Motor neuron (in vitro differentiated cells): ENCODE measurements around the gene PSG1. TPM values are rescaled to one million over a fixed set of nuclear protein-coding genes. Genes with fewer than 3 reads are reported as not detected.
A peak's percentile ranks its signal among the peaks of the same experiment; 100 is the strongest.
"Not testable (repeated sequence)": the region's sequence is repeated elsewhere in the genome, so short reads cannot be mapped to it uniquely, and the experiment has no call there.

ENCODE experiments used
- ATAC-seq, 8 experiments: fragments of 200-7000 bp; cut with Tn5 transposase; replicated peaks in 6 of 8; 2 replicates each; pipeline ENCODE4 v1.8.0; 2021; ENCODE audit warnings: mild to moderate bottlenecking in 8 of 8, moderate library complexity in 8 of 8
- H3K27ac ChIP-seq, 2 donors: fragments of 250-450 bp; sonication (Bioruptor Pico); 2 replicates each; pipeline ENCODE4 v1.9.0; 2021; ENCODE audit warnings: antibody characterized with exemption in 2 of 2, mild to moderate bottlenecking in 2 of 2, moderate library complexity in 1 of 2
- H3K4me1 ChIP-seq, 2 donors: fragments of 250-450 bp; sonication (Bioruptor Pico); replicated peaks in 1 of 2; 2 replicates each; pipeline ENCODE4 v1.6.1; 2021; ENCODE audit warnings: antibody characterized with exemption in 2 of 2, mild to moderate bottlenecking in 2 of 2, moderate library complexity in 1 of 2
- H3K4me3 ChIP-seq, 5 donors: fragments of 250-450 bp; sonication (Bioruptor Pico); 2 replicates each; pipeline ENCODE4 v1.9.0; 2021; ENCODE audit warnings: antibody characterized with exemption in 5 of 5, mild to moderate bottlenecking in 5 of 5, moderate library complexity in 4 of 5
- WGBS, 10 experiments: fragments of 450-650 bp; shearing (Covaris generic); methylation state at CpG; one replicate each; pipeline ENCODE4 v1.0.0; 2022; 5-methylcytosine and 5-hydroxymethylcytosine counted together
- in situ Hi-C, 9 experiments: fragments of 400-800 bp; cut with MboI; loops; one replicate each; pipeline ENCODE4 v1.15.0; 2021; ENCODE audit warnings: low sequenced_read_pairs in 9 of 9, low pct_unique_long_range_greater_than_20kb in 2 of 9; ENCODE audit not compliant: unreplicated experiment in 9 of 9
- total RNA-seq, 8 experiments: library from RNA; unstranded; fragments of 300-600 nt; gene quantifications; 2 replicates each; pipeline versions ENCODE4 v1.2.3 to v1.2.4, GENCODE V29; 2022

PSG1 gene
- total RNA-seq, 8 experiments from 2014 or later = 0.14 to 0.76 (median 0.28) TPM; not detected in 2

- H3K27ac ChIP-seq, H3K4me3 ChIP-seq, H3K4me1 ChIP-seq, in situ Hi-C loops, ATAC-seq: not testable (repeated sequence)
- 13 to 100% (median 46%) methylated on average over 1 to 3 of the region's 4 CpGs; no CpG with 5 or more reads in 1 of the 10 experiments for WGBS, 10 experiments
Measured at GRCh38 chr19:42874901-42875813, 4.4 kb downstream of the PSG1 start.

- ATAC-seq, in situ Hi-C loops, H3K27ac ChIP-seq, H3K4me3 ChIP-seq, H3K4me1 ChIP-seq: not testable (repeated sequence)
- WGBS, 10 experiments = 17 to 100% (median 63%) methylated on average over 1 to 3 of the region's 3 CpGs; no CpG with 5 or more reads in 6 of the 10 experiments
Measured at GRCh38 chr19:42874136-42874535, 5.4 kb downstream of the PSG1 start.

GRCh38 chr19:42872608-42873007, 6.9 kb downstream of the PSG1 start:
- Histone ChIP-seq H3K4me1 (no peaks in the 10 kb centered on the region), H3K27ac (no peak overlapping the region), H3K4me3 (no peak overlapping the region)
- in situ Hi-C loops = no loop called here
- WGBS, 10 experiments = 42 to 72% (median 59%) methylated on average over 2 to 3 of the region's 3 CpGs; no CpG with 5 or more reads in 6 of the 10 experiments
- ATAC-seq = no peak

GRCh38 chr19:42857544-42857867, 22.0 kb downstream of the PSG1 start:
- in situ Hi-C loops = no loop called here
- Histone ChIP-seq H3K4me3 (no peak overlapping the region), H3K27ac (no peak overlapping the region), H3K4me1 (no peaks in the 10 kb centered on the region)
- no peak for ATAC-seq
- WGBS, 10 experiments = 0 to 90% (median 40%) methylated on average over 1 to 4 of the region's 5 CpGs; no CpG with 5 or more reads in 5 of the 10 experiments

GRCh38 chr19:42856866-42857543, 22.5 kb downstream of the PSG1 start:
- in situ Hi-C loops, H3K4me3 ChIP-seq, H3K27ac ChIP-seq, H3K4me1 ChIP-seq, ATAC-seq: not testable (repeated sequence)
- 31 to 100% (median 80%) methylated on average over 1 to 9 of the region's 19 CpGs; no CpG with 5 or more reads in 3 of the 10 experiments for WGBS, 10 experiments

- ATAC-seq, H3K4me1 ChIP-seq, in situ Hi-C loops, H3K27ac ChIP-seq, H3K4me3 ChIP-seq: not testable (repeated sequence)
- WGBS, 10 experiments = 57 to 100% (median 90%) methylated on average over 1 of the region's 3 CpGs; no CpG with 5 or more reads in 2 of the 10 experiments
Measured at GRCh38 chr19:42854745-42855144, 24.8 kb downstream of the PSG1 start.

- H3K4me1 ChIP-seq, H3K27ac ChIP-seq, ATAC-seq, H3K4me3 ChIP-seq, in situ Hi-C loops: not testable (repeated sequence)
- WGBS, 10 experiments = 9 to 80% (median 37%) methylated on average over 1 of the region's 1 CpG; no CpG with 5 or more reads in 6 of the 10 experiments
Measured at GRCh38 chr19:42853231-42853630, 26.3 kb downstream of the PSG1 start.

GRCh38 chr19:42852821-42853220, 26.7 kb downstream of the PSG1 start:
- H3K4me1 ChIP-seq, ATAC-seq, in situ Hi-C loops, H3K4me3 ChIP-seq, H3K27ac ChIP-seq: not testable (repeated sequence)

- 11 to 63% (median 35%) methylated on average over 1 of the region's 1 CpG; no CpG with 5 or more reads in 6 of the 10 experiments for WGBS, 10 experiments
- H3K4me1 ChIP-seq, H3K27ac ChIP-seq, H3K4me3 ChIP-seq, ATAC-seq, in situ Hi-C loops: not testable (repeated sequence)
Measured at GRCh38 chr19:42851718-42852280, 27.7 kb downstream of the PSG1 start.

GRCh38 chr19:42850981-42851717, 28.4 kb downstream of the PSG1 start:
- peak in 3 of 8 experiments; percentile 84 to 97 (median 85) for ATAC-seq
- Histone ChIP-seq H3K4me3 (no peak overlapping the region), H3K4me1 (no peaks in the 10 kb centered on the region), H3K27ac (no peak overlapping the region)
- in situ Hi-C loops = no loop called here
- 0 to 65% (median 3%) methylated on average over 1 to 6 of the region's 6 CpGs for WGBS, 10 experiments

- 0 to 70% (median 46%) methylated on average over 1 to 2 of the region's 2 CpGs; no CpG with 5 or more reads in 3 of the 10 experiments for WGBS, 10 experiments
- no peak overlapping the region for H3K27ac ChIP-seq
- H3K4me3 ChIP-seq = no peak overlapping the region
- in situ Hi-C loops = no loop called here
- no peaks in the 10 kb centered on the region for H3K4me1 ChIP-seq
- ATAC-seq = no peak
Measured at GRCh38 chr19:42846597-42846996, 32.9 kb downstream of the PSG1 start.

- ATAC-seq, H3K27ac ChIP-seq, H3K4me1 ChIP-seq, H3K4me3 ChIP-seq, in situ Hi-C loops: not testable (repeated sequence)
- 0 to 100% (median 41%) methylated on average over 1 to 3 of the region's 7 CpGs; no CpG with 5 or more reads in 6 of the 10 experiments for WGBS, 10 experiments
Measured at GRCh38 chr19:42843631-42844030, 35.9 kb downstream of the PSG1 start.
